ENCODE data around the gene GPR173.

GPR173 gene

DNA sequence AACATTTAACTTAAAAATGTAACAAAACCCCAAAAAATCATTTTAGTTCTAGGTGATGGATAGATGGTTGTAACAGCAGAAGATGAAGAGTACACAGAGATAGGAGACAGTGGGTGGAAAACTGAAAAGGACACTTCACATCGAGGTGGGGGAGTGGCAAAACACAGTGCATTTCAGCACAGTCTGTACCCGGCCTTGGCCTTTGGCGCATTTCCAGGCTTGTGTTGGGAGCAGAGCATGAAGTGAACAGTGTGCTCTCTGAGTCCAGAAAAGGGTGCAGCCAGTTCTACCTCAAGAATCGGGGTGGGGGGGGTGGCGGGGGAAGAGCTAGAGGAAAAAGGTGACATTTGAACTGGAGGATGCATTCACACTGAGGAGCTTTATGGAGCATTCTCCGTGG lies 37.9 kb downstream of the GPR173 start:
- in situ Hi-C loops (cut with MboI; ENCODE audit: low pct_unique_long_range_greater_than_20kb, low sequenced_read_pairs, unreplicated experiment) = no loop called here
- TF ChIP-seq, protein P1, sequence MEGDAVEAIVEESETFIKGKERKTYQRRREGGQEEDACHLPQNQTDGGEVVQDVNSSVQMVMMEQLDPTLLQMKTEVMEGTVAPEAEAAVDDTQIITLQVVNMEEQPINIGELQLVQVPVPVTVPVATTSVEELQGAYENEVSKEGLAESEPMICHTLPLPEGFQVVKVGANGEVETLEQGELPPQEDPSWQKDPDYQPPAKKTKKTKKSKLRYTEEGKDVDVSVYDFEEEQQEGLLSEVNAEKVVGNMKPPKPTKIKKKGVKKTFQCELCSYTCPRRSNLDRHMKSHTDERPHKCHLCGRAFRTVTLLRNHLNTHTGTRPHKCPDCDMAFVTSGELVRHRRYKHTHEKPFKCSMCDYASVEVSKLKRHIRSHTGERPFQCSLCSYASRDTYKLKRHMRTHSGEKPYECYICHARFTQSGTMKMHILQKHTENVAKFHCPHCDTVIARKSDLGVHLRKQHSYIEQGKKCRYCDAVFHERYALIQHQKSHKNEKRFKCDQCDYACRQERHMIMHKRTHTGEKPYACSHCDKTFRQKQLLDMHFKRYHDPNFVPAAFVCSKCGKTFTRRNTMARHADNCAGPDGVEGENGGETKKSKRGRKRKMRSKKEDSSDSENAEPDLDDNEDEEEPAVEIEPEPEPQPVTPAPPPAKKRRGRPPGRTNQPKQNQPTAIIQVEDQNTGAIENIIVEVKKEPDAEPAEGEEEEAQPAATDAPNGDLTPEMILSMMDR (IDR thresholded peaks at IDR 0.05; ENCODE audit: extremely low read depth, insufficient read depth, missing control alignments) = no peak
- no peak for DNase-seq (ENCODE audit: low spot score)

DNA sequence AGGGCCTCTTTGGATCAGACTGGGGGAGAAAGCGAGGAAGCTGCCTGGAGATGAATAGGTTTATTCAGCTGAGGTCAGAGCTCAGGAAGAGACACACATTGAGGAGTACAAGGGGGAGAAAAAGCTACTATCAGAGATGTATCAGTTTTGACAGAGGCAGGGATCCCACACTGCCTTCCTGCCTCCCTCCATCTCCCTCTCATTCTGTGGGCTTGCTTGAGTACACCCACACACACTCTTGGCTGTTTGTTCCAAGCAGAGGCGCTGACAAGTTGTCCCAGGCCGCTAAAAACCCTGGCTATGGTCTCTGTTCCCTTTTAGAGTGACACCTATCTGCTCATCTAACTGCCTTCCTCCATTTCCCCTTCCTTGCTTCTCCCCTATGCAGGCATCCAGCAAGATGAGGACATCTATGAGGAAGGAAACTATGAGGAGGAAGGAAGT lies 38.8 kb downstream of the GPR173 start:
- TF ChIP-seq, protein P1 (IDR thresholded peaks at IDR 0.05; ENCODE audit: extremely low read depth, insufficient read depth, missing control alignments) = no peak
- in situ Hi-C loops (cut with MboI; ENCODE audit: low pct_unique_long_range_greater_than_20kb, low sequenced_read_pairs, unreplicated experiment) = no loop called here
- DNase-seq (ENCODE audit: low spot score) = peak; percentile 9

GRCh38 chrX:53088136-53088974 lies 39.8 kb downstream of the GPR173 start:
- DNase-seq (ENCODE audit: low spot score) = peak; percentile 80
- TF ChIP-seq, protein P1 (IDR thresholded peaks at IDR 0.05; ENCODE audit: extremely low read depth, insufficient read depth, missing control alignments) = no peak
- in situ Hi-C loops (cut with MboI; ENCODE audit: low pct_unique_long_range_greater_than_20kb, low sequenced_read_pairs, unreplicated experiment) = no loop called here

- peak; percentile 70 for DNase-seq (ENCODE audit: low spot score)
- TF ChIP-seq, protein P1 (IDR thresholded peaks at IDR 0.05; ENCODE audit: extremely low read depth, insufficient read depth, missing control alignments) = peak; percentile 82
- in situ Hi-C loops (cut with MboI; ENCODE audit: low pct_unique_long_range_greater_than_20kb, low sequenced_read_pairs, unreplicated experiment) = no loop called here
Observed at GRCh38 chrX:53089224-53089842, 40.7 kb downstream of the GPR173 start.

- in situ Hi-C loops (cut with MboI; ENCODE audit: low pct_unique_long_range_greater_than_20kb, low sequenced_read_pairs, unreplicated experiment) = no loop called here
- TF ChIP-seq, protein P1 (IDR thresholded peaks at IDR 0.05; ENCODE audit: extremely low read depth, insufficient read depth, missing control alignments) = no peak
- no peak for DNase-seq (ENCODE audit: low spot score)
Observed at GRCh38 chrX:53089925-53090324, 41.3 kb downstream of the GPR173 start.

DNA sequence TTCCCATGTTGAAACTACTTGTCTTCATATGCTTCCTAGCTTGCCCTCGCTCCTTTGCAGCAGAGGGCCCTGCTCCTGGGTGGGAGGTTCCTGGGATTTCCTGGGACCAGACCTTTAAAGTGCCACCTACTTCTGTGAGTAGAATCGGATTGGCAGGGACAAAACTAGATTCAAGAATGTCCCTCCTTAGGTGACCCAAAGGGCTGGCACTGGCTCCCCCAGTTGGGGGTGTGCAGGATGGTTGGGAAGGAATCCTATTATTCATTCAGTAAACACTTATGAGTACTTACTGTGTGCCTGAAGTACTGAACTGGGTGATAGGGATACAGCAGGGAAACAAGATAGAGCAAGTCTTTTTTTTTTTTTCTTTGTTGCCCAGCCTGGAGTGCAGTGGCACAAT lies 42.8 kb downstream of the GPR173 start:
- in situ Hi-C loops (cut with MboI; ENCODE audit: low pct_unique_long_range_greater_than_20kb, low sequenced_read_pairs, unreplicated experiment) = no loop called here
- TF ChIP-seq, protein P1 (IDR thresholded peaks at IDR 0.05; ENCODE audit: extremely low read depth, insufficient read depth, missing control alignments) = no peak
- DNase-seq (ENCODE audit: low spot score) = no peak

All from GM13977 (cell line).